ENCODE results near the gene TNS1.

The TNS1 gene

GRCh38 chr2:217972490-217972889 lies 30.3 kb downstream of the TNS1 start:
- Histone ChIP-seq H3K36me3 (ENCODE audit: insufficient read depth, low read length) (no peaks in the 10 kb centered on the region), H3K4me2 (ENCODE audit: low read depth, low read length, poor library complexity, severe bottlenecking) (no peak overlapping the region), H3K27me3 (ENCODE audit: insufficient read depth, low read length, poor library complexity, severe bottlenecking) (no peaks in the 10 kb centered on the region), H3F3A (ENCODE audit: low read depth) (no peaks in the 10 kb centered on the region), H3K4me3 (ENCODE audit: low read length, poor library complexity, severe bottlenecking) (no peak overlapping the region), H4K20me1 (ENCODE audit: insufficient read depth, low read length, poor library complexity, severe bottlenecking) (no peaks in the 10 kb centered on the region), H3K9me2 (replicated peaks; ENCODE audit: low read depth, low read length) (no peaks in the 10 kb centered on the region), H2AFZ (ENCODE audit: low read length) (no peak overlapping the region), H3K4me1 (ENCODE audit: insufficient read depth, low read length, poor library complexity, severe bottlenecking) (no peaks in the 10 kb centered on the region), H3K79me2 (ENCODE audit: insufficient read depth, low read length) (no peaks in the 10 kb centered on the region), H3K9me3 (ENCODE audit: insufficient read depth, low read depth, low read length) (no peaks in the 10 kb centered on the region), H3K9ac (ENCODE audit: low read depth, low read length, poor library complexity, severe bottlenecking) (no peak overlapping the region)
- TF ChIP-seq CTCF (conservative IDR thresholded peaks at IDR 0.05; ENCODE audit: low read length) (no peak), EZH2phosphoT487 (IDR thresholded peaks at IDR 0.05; ENCODE audit: borderline replicate concordance) (no peak)

- H3K4me2 ChIP-seq (ENCODE audit: low read depth, low read length, poor library complexity, severe bottlenecking) = no peak overlapping the region
Measured at GRCh38 chr2:217972037-217972436, 30.8 kb downstream of the TNS1 start.

GRCh38 chr2:217971166-217971565 lies 31.6 kb downstream of the TNS1 start:
- H3F3A ChIP-seq (ENCODE audit: low read depth) = no peaks in the 10 kb centered on the region
- no peaks in the 10 kb centered on the region for H3K36me3 ChIP-seq (ENCODE audit: insufficient read depth, low read length)
- no peak overlapping the region for H2AFZ ChIP-seq (ENCODE audit: low read length)
- no peaks in the 10 kb centered on the region for H3K9me2 ChIP-seq (replicated peaks; ENCODE audit: low read depth, low read length)
- no peak overlapping the region for H3K4me3 ChIP-seq (ENCODE audit: low read length, poor library complexity, severe bottlenecking)
- no peaks in the 10 kb centered on the region for H3K79me2 ChIP-seq (ENCODE audit: insufficient read depth, low read length)
- H3K9me3 ChIP-seq (ENCODE audit: insufficient read depth, low read depth, low read length) = no peaks in the 10 kb centered on the region
- H4K20me1 ChIP-seq (ENCODE audit: insufficient read depth, low read length, poor library complexity, severe bottlenecking) = no peaks in the 10 kb centered on the region
- H3K9ac ChIP-seq (ENCODE audit: low read depth, low read length, poor library complexity, severe bottlenecking) = no peak overlapping the region
- no peaks in the 10 kb centered on the region for H3K27me3 ChIP-seq (ENCODE audit: insufficient read depth, low read length, poor library complexity, severe bottlenecking)
- H3K4me1 ChIP-seq (ENCODE audit: insufficient read depth, low read length, poor library complexity, severe bottlenecking) = no peaks in the 10 kb centered on the region
- TF ChIP-seq CTCF (conservative IDR thresholded peaks at IDR 0.05; ENCODE audit: low read length) (no peak), EZH2phosphoT487 (IDR thresholded peaks at IDR 0.05; ENCODE audit: borderline replicate concordance) (no peak)
- no peak overlapping the region for H3K4me2 ChIP-seq (ENCODE audit: low read depth, low read length, poor library complexity, severe bottlenecking)

More at GRCh38 chr2:217972037-217972436, 30.8 kb downstream of the TNS1 start:
- Histone ChIP-seq H3K4me3 (ENCODE audit: low read length, poor library complexity, severe bottlenecking) (no peak overlapping the region), H3K9me2 (replicated peaks; ENCODE audit: low read depth, low read length) (no peaks in the 10 kb centered on the region), H3K79me2 (ENCODE audit: insufficient read depth, low read length) (no peaks in the 10 kb centered on the region), H3K9me3 (ENCODE audit: insufficient read depth, low read depth, low read length) (no peaks in the 10 kb centered on the region), H4K20me1 (ENCODE audit: insufficient read depth, low read length, poor library complexity, severe bottlenecking) (no peaks in the 10 kb centered on the region), H3F3A (ENCODE audit: low read depth) (no peaks in the 10 kb centered on the region), H2AFZ (ENCODE audit: low read length) (no peak overlapping the region), H3K4me1 (ENCODE audit: insufficient read depth, low read length, poor library complexity, severe bottlenecking) (no peaks in the 10 kb centered on the region), H3K36me3 (ENCODE audit: insufficient read depth, low read length) (no peaks in the 10 kb centered on the region), H3K9ac (ENCODE audit: low read depth, low read length, poor library complexity, severe bottlenecking) (no peak overlapping the region), H3K27me3 (ENCODE audit: insufficient read depth, low read length, poor library complexity, severe bottlenecking) (no peaks in the 10 kb centered on the region)
- TF ChIP-seq EZH2phosphoT487 (IDR thresholded peaks at IDR 0.05; ENCODE audit: borderline replicate concordance) = no peak
- TF ChIP-seq CTCF (conservative IDR thresholded peaks at IDR 0.05; ENCODE audit: low read length) = no peak

Data from Loucy (cell line).